ENCODE measurements around the gene HYDIN.
A peak's percentile ranks its signal among the peaks of the same experiment; 100 is the strongest.

HYDIN gene

DNA sequence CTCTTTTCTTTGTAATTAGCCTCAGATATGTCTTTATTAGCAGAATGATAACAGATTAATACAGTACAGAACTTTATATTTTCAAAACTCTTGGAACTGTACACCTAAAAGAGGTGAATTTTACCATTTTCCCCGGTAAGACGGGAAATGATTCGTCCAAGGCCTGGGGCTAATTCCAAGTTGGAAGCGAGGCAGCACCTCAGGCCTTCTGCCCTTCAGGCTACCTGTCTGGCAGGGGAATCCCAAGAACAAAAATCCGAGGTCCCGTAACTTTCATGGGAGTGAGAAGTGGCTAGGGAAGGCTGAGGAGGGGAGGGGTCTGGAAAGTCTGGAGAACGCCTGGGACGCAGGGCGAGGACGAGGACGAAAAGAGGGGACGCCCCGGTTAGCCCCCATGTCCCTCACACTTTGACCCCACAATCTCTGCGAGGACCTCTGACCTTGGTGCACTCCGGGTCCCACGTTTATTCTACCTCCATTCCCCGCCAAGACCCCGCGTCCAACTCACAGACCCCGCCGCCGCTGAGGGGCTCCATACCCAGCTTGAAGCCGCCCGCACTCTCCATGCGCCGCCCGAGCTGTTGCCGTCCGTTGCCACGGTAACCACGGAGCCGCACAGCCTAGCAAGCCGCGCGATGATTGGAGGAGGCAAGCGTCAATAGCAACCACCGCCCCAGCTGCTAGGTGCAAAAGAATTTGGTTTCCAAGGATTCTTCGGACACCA is at the start of gene HYDIN:
Gene HYDIN, minus strand, starts transcription at position 601 of the 724 bp plus-strand sequence. CDS start 43,827 bp downstream, outside the sequence.
- no peak within 1 kb of the TSS for H3K27ac ChIP-seq (ENCODE audit: low read length)
- H3K27me3 ChIP-seq (ENCODE audit: control insufficient read depth, insufficient read depth, low read length): no peaks in the 10 kb centered on the region
- H3K4me1 ChIP-seq (ENCODE audit: control insufficient read depth, insufficient read depth, low read length): no peaks in the 10 kb centered on the region; the same call in 1 of the 2 replicates
- peak; percentile 75 for DNase-seq (ENCODE audit: low read depth, low spot score)
- WGBS (ENCODE audit: insufficient coverage, insufficient read length): no CpG with 5 or more reads among the region's 38 CpGs
- H3K9me3 ChIP-seq (ENCODE audit: control insufficient read depth, insufficient read depth, low read length): no peaks in the 10 kb centered on the region; the same call in 1 of the 2 replicates
- H3K36me3 ChIP-seq (ENCODE audit: control insufficient read depth, insufficient read depth, low read length): no peaks in the 10 kb centered on the region
- peak within 1 kb of the TSS; percentile 73; the same call in 1 of the 2 replicates for H3K4me3 ChIP-seq (ENCODE audit: low read length)

DNA sequence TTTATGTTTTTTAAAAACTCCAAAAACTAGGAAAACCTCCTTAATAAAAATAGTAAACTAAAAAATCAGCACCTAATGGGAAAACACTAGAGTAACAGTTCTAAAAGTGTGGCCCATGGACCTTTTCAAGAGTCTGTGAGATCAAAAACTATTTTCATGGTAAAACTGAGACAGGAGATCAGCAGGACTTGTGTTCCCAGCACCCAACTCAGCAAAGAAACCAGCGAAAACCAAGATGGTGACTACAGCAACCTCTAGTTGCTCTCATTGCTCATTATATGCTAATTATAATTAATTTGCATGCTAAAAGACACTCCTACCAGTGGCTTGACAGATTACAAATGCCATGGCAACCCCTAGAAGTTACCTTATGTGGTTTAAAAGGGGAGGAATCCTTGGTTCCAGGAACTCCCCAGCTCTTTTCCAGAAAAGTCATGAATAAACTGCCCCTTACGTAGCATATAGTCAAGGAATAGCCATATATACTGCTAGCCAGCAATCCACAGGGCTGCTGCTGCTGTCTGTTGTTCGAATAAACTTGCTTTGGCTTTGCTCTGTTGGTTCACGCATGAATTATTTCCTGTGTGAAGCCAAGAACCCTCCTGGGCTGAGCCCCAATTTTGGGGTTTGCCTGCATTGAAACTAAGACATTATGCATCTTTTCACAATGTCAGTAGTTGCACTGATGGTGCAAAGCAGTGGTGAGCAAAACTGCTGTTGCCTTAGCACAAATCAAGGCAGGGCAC is 46.2 kb upstream of the HYDIN start:
- H3K27me3 ChIP-seq (ENCODE audit: control insufficient read depth, insufficient read depth, low read length): no peaks in the 10 kb centered on the region
- no peak overlapping the region for H3K27ac ChIP-seq (ENCODE audit: low read length)
- no peak overlapping the region for H3K4me3 ChIP-seq (ENCODE audit: low read length)
- no peak for DNase-seq (ENCODE audit: low read depth, low spot score)
- H3K36me3 ChIP-seq (ENCODE audit: control insufficient read depth, insufficient read depth, low read length): no peaks in the 10 kb centered on the region
- H3K4me1 ChIP-seq (ENCODE audit: control insufficient read depth, insufficient read depth, low read length): no peaks in the 10 kb centered on the region
- H3K9me3 ChIP-seq (ENCODE audit: control insufficient read depth, insufficient read depth, low read length): no peaks in the 10 kb centered on the region
- no CpG with 5 or more reads among the region's 4 CpGs for WGBS (ENCODE audit: insufficient coverage, insufficient read length)

DNA sequence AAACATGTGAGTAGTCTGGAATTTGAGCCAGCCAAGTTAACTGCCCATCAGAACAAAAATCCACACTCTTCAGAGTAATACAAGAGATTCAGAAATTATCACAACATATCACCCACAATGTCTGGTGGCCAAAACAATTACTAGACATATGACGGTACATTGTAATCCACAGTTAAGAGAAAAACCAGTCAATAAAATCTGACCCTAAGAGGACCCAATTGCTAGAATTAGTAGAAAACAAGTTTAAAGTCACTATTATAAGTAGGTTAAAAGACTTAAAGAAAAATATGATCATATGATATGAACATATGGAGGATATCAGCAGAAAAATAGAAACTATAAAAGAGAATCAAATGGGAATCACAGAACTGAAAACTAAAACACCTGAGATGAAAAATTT is 42.9 kb upstream of the HYDIN start:
- no CpG with 5 or more reads among the region's 1 CpG for WGBS (ENCODE audit: insufficient coverage, insufficient read length)
- Histone ChIP-seq H3K4me3 (ENCODE audit: low read length) (no peak overlapping the region), H3K4me1 (ENCODE audit: control insufficient read depth, insufficient read depth, low read length) (no peaks in the 10 kb centered on the region), H3K36me3 (ENCODE audit: control insufficient read depth, insufficient read depth, low read length) (no peaks in the 10 kb centered on the region), H3K27ac (ENCODE audit: low read length) (no peak overlapping the region), H3K27me3 (ENCODE audit: control insufficient read depth, insufficient read depth, low read length) (no peaks in the 10 kb centered on the region), H3K9me3 (ENCODE audit: control insufficient read depth, insufficient read depth, low read length) (no peaks in the 10 kb centered on the region)
- DNase-seq (ENCODE audit: low read depth, low spot score): no peak

DNA sequence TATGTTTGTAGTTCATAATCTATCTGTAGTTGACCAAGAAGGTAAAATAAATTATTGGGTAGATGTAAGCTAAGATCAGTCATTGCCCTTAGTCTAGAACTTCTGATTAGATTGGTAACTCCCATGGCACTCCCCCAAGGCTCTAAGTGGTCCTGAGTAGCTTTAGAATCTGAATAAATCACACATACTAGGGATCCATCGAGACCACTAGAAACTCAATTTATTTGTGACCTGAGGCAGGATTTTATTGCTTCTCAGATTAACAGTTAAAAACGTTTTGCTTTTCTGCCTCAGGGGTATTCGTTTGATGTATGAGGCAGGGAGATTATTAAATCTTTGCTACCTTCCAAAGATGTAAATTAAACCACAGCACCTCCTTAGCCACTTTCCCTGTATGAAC is 33.8 kb upstream of the HYDIN start:
- Histone ChIP-seq H3K27me3 (ENCODE audit: control insufficient read depth, insufficient read depth, low read length) (no peaks in the 10 kb centered on the region), H3K9me3 (ENCODE audit: control insufficient read depth, insufficient read depth, low read length) (no peaks in the 10 kb centered on the region), H3K4me1 (ENCODE audit: control insufficient read depth, insufficient read depth, low read length) (no peaks in the 10 kb centered on the region), H3K4me3 (ENCODE audit: low read length) (no peak overlapping the region), H3K27ac (ENCODE audit: low read length) (no peak overlapping the region), H3K36me3 (ENCODE audit: control insufficient read depth, insufficient read depth, low read length) (no peaks in the 10 kb centered on the region)
- no CpG with 5 or more reads among the region's 3 CpGs for WGBS (ENCODE audit: insufficient coverage, insufficient read length)
- DNase-seq (ENCODE audit: low read depth, low spot score): no peak

DNA sequence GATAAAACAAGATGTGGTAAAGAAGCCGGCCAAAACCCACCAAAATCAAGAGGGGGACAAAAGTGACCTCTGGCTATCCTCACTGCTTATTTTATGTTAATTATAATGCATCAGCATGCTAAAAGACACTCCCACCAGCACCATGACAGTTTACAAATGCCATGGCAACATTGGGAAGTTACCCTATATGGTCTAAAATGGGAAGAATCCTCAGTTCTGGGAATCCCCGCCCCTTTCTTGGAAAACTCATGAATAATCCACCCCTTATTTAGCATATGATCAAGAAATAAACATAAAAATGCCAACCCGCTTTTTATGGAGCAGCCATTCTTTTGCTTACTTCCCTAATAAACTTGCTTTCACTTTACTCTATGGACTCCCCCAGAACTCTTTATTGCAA is 33.1 kb upstream of the HYDIN start:
- no peaks in the 10 kb centered on the region for H3K36me3 ChIP-seq (ENCODE audit: control insufficient read depth, insufficient read depth, low read length)
- no peak overlapping the region for H3K27ac ChIP-seq (ENCODE audit: low read length)
- H3K4me3 ChIP-seq (ENCODE audit: low read length): no peak overlapping the region
- no peak for DNase-seq (ENCODE audit: low read depth, low spot score)
- no peaks in the 10 kb centered on the region for H3K9me3 ChIP-seq (ENCODE audit: control insufficient read depth, insufficient read depth, low read length)
- no peaks in the 10 kb centered on the region for H3K4me1 ChIP-seq (ENCODE audit: control insufficient read depth, insufficient read depth, low read length)
- WGBS (ENCODE audit: insufficient coverage, insufficient read length): no CpG with 5 or more reads among the region's 3 CpGs
- no peaks in the 10 kb centered on the region for H3K27me3 ChIP-seq (ENCODE audit: control insufficient read depth, insufficient read depth, low read length)

DNA sequence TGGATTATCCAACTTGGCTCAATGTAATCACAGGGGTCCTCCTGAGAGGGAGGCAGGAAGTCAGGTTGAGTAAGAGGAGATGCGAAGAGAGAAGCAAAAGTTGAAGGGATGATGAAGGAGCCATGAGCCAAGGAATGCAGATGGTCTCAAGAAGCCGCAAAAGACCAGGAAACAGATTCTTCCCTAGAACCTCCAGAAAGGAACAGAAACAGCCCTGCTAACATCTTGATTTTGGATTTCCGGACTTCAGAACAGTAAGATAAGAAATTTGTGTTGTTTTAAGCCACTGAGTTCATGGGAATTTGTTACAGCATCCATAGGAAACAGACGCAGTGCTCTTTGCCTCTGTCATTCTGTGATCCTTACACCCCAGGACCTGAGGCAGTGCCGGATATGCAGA is 31.9 kb upstream of the HYDIN start:
- no peaks in the 10 kb centered on the region for H3K9me3 ChIP-seq (ENCODE audit: control insufficient read depth, insufficient read depth, low read length)
- no peaks in the 10 kb centered on the region for H3K27me3 ChIP-seq (ENCODE audit: control insufficient read depth, insufficient read depth, low read length)
- no peaks in the 10 kb centered on the region for H3K36me3 ChIP-seq (ENCODE audit: control insufficient read depth, insufficient read depth, low read length)
- no peaks in the 10 kb centered on the region for H3K4me1 ChIP-seq (ENCODE audit: control insufficient read depth, insufficient read depth, low read length)
- no CpG with 5 or more reads among the region's 5 CpGs for WGBS (ENCODE audit: insufficient coverage, insufficient read length)
- DNase-seq (ENCODE audit: low read depth, low spot score): no peak
- no peak overlapping the region for H3K27ac ChIP-seq (ENCODE audit: low read length)
- no peak overlapping the region for H3K4me3 ChIP-seq (ENCODE audit: low read length)

DNA sequence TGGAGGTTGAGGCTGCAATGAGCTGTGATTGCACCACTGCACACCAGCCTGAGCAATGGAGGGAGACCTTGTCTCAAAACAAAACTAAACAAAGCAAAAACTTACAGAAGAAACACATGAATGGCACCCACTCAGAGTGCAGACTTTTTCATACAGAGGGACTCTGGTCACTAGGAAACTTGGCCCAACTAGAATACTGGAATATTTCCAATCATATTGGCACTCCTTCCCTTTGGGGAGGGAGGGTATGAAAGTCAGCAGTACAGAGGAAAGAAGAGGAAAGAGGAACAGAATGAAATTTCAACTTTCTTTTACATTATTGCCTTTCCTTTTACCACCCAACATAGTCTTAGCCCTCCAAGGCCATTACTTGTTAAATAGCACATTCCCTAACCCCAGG is 30.5 kb upstream of the HYDIN start:
- no peaks in the 10 kb centered on the region for H3K27me3 ChIP-seq (ENCODE audit: control insufficient read depth, insufficient read depth, low read length)
- H3K9me3 ChIP-seq (ENCODE audit: control insufficient read depth, insufficient read depth, low read length): no peaks in the 10 kb centered on the region
- H3K27ac ChIP-seq (ENCODE audit: low read length): no peak overlapping the region
- DNase-seq (ENCODE audit: low read depth, low spot score): no peak
- no peak overlapping the region for H3K4me3 ChIP-seq (ENCODE audit: low read length)
- no peaks in the 10 kb centered on the region for H3K36me3 ChIP-seq (ENCODE audit: control insufficient read depth, insufficient read depth, low read length)
- H3K4me1 ChIP-seq (ENCODE audit: control insufficient read depth, insufficient read depth, low read length): no peaks in the 10 kb centered on the region

DNA sequence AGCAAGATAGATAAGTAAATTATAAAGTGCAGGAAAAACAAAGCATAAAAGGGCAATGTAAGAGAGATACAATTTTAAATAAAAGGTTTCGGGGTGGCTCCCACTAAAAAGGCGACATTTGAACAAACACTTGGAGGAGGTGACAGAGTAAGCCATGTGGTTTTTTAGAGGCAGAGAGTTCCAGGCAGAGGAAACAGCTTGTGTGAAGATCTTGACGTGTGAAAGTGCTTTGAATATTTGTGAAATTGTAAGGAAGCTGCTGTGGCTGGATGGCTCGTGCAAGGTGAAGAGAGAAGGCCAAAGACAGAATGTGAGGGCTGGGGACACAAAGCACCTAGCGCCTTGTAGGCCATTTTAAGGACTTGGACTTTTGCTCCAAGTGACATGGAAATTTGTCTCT is 28.6 kb upstream of the HYDIN start:
- Histone ChIP-seq H3K27me3 (ENCODE audit: control insufficient read depth, insufficient read depth, low read length) (no peaks in the 10 kb centered on the region), H3K9me3 (ENCODE audit: control insufficient read depth, insufficient read depth, low read length) (no peaks in the 10 kb centered on the region), H3K4me3 (ENCODE audit: low read length) (no peak overlapping the region), H3K27ac (ENCODE audit: low read length) (no peak overlapping the region), H3K36me3 (ENCODE audit: control insufficient read depth, insufficient read depth, low read length) (no peaks in the 10 kb centered on the region), H3K4me1 (ENCODE audit: control insufficient read depth, insufficient read depth, low read length) (peaks cover 2% of the 10 kb centered on the region; the same call in 1 of the 2 replicates)
- WGBS (ENCODE audit: insufficient coverage, insufficient read length): no CpG with 5 or more reads among the region's 5 CpGs
- no peak for DNase-seq (ENCODE audit: low read depth, low spot score)

DNA sequence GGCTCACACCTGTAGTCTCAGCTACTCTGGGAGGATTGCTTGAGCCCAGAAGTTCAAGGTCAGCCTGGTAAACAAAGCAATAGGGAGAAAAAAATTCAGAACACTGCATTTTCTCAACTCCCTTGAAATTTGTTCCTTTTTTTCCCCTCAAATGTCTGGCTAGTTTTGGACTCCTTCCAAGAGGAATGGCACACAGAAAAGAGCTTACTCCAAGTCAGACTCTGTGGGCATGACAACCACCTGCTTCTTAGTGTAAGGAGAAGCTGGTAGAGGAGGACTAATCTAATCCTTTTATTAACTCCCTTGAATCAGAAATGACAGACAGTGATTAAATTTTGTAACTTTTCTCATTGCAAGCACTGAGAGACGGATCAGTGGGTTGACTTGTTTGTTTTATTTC is 27.9 kb upstream of the HYDIN start:
- no peaks in the 10 kb centered on the region for H3K27me3 ChIP-seq (ENCODE audit: control insufficient read depth, insufficient read depth, low read length)
- no CpG with 5 or more reads among the region's 1 CpG for WGBS (ENCODE audit: insufficient coverage, insufficient read length)
- no peaks in the 10 kb centered on the region for H3K36me3 ChIP-seq (ENCODE audit: control insufficient read depth, insufficient read depth, low read length)
- peaks cover 2% of the 10 kb centered on the region; the same call in 1 of the 2 replicates for H3K4me1 ChIP-seq (ENCODE audit: control insufficient read depth, insufficient read depth, low read length)
- H3K9me3 ChIP-seq (ENCODE audit: control insufficient read depth, insufficient read depth, low read length): no peaks in the 10 kb centered on the region
- H3K4me3 ChIP-seq (ENCODE audit: low read length): no peak overlapping the region
- no peak overlapping the region for H3K27ac ChIP-seq (ENCODE audit: low read length)
- DNase-seq (ENCODE audit: low read depth, low spot score): no peak

DNA sequence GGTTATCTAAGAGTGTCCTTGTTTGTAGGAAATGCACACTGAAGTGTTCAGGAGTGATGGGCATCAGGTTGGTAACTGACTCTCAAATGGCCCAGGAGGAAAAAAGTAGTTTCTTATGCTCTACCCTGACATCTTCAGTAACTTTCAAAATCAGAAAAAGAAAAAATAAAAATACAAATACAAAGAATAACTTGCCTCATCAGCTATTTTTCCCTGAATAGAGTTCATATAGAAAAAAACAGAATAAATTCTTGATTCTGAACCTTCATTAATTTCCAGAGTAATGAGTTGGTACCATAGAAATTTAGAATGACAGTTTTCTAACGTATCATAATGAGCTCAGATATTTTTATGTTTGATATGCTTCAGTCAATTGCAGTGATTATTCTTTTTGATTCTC is 27.2 kb upstream of the HYDIN start:
- no peak for DNase-seq (ENCODE audit: low read depth, low spot score)
- H3K27ac ChIP-seq (ENCODE audit: low read length): no peak overlapping the region
- no peaks in the 10 kb centered on the region for H3K36me3 ChIP-seq (ENCODE audit: control insufficient read depth, insufficient read depth, low read length)
- H3K4me1 ChIP-seq (ENCODE audit: control insufficient read depth, insufficient read depth, low read length): peaks cover 2% of the 10 kb centered on the region; the same call in 1 of the 2 replicates
- no peak overlapping the region for H3K4me3 ChIP-seq (ENCODE audit: low read length)
- no peaks in the 10 kb centered on the region for H3K27me3 ChIP-seq (ENCODE audit: control insufficient read depth, insufficient read depth, low read length)
- no CpG with 5 or more reads among the region's 1 CpG for WGBS (ENCODE audit: insufficient coverage, insufficient read length)
- no peaks in the 10 kb centered on the region for H3K9me3 ChIP-seq (ENCODE audit: control insufficient read depth, insufficient read depth, low read length)
